DOHH2 (cell line): ENCODE data around the gene ME3.
"Not testable (repeated sequence)": the region's sequence is repeated elsewhere in the genome, so short reads cannot be mapped to it uniquely, and the experiment has no call there.

Source experiments
- H3F3A ChIP-seq: fragments of 200-600 bp; sonication (generic), shearing (Covaris generic); 2 replicates; pipeline ENCODE4 v1.6.0; 2016; ENCODE audit warnings: antibody characterized with exemption, mild to moderate bottlenecking; ENCODE audit not compliant: control insufficient read depth, insufficient read depth
- H3K27ac ChIP-seq: fragments of 200-600 bp; sonication (generic); 2 replicates; pipeline ENCODE4 v1.5.1; 2014; ENCODE audit warnings: low read depth, mild to moderate bottlenecking, low read length, moderate library complexity
- H3K27me3 ChIP-seq: fragments of 200-600 bp; sonication (generic); 2 replicates; pipeline ENCODE4 v1.6.1; 2014; ENCODE audit warnings: mild to moderate bottlenecking, low read length, mixed read lengths; ENCODE audit not compliant: control insufficient read depth
- H3K36me3 ChIP-seq: fragments of 200-600 bp; sonication (generic); 2 replicates; pipeline ENCODE4 v1.6.1; 2014; ENCODE audit warnings: mild to moderate bottlenecking, low read length, moderate library complexity, mixed read lengths; ENCODE audit not compliant: control insufficient read depth
- H3K4me1 ChIP-seq: fragments of 200-600 bp; sonication (generic); 2 replicates; pipeline ENCODE4 v1.6.1; 2014; ENCODE audit warnings: mild to moderate bottlenecking, low read length, mixed read lengths; ENCODE audit not compliant: control insufficient read depth
- H3K4me2 ChIP-seq: fragments of 200-600 bp; sonication (generic); 2 replicates; pipeline ENCODE4 v1.6.0; 2014; ENCODE audit warnings: mild to moderate bottlenecking, low read length, moderate library complexity
- H3K4me3 ChIP-seq: fragments of 200-600 bp; sonication (generic); 2 replicates; pipeline ENCODE4 v1.5.1; 2014; ENCODE audit warnings: mild to moderate bottlenecking, low read length, mixed read lengths
- H3K79me2 ChIP-seq: fragments of 200-600 bp; sonication (generic); 2 replicates; pipeline ENCODE4 v1.6.1; 2014; ENCODE audit warnings: mild to moderate bottlenecking, low read length, mixed read lengths; ENCODE audit not compliant: control insufficient read depth
- H3K9me2 ChIP-seq: fragments of 200-600 bp; sonication (generic); replicated peaks from 2 replicates; pipeline ENCODE4 v1.6.1; 2014; ENCODE audit warnings: mild to moderate bottlenecking, low read length, mixed read lengths; ENCODE audit not compliant: control insufficient read depth
- H3K9me3 ChIP-seq: fragments of 200-600 bp; sonication (generic); 2 replicates; pipeline ENCODE4 v1.6.1; 2014; ENCODE audit warnings: antibody characterized with exemption, low read length, mixed read lengths; ENCODE audit not compliant: control insufficient read depth, insufficient read depth
- H4K20me1 ChIP-seq: fragments of 200-600 bp; sonication (generic); 2 replicates; pipeline ENCODE4 v1.6.0; 2014; ENCODE audit warnings: low read depth, mild to moderate bottlenecking, antibody characterized with exemption, low read length, moderate library complexity; ENCODE audit not compliant: control insufficient read depth, insufficient read depth
- CTCF ChIP-seq: fragments of 200-600 bp; sonication (generic); IDR thresholded peaks from one replicate; pipeline ENCODE4 v1.5.1; 2014; ENCODE audit warnings: antibody characterized with exemption, mild to moderate bottlenecking, low read depth, low read length; ENCODE audit not compliant: poor library complexity, severe bottlenecking
- EZH2phosphoT487 ChIP-seq: fragments of 200-600 bp; sonication (generic); IDR thresholded peaks from 2 replicates; pipeline ENCODE4 v1.6.1; 2017; ENCODE audit warnings: borderline replicate concordance, mild to moderate bottlenecking, antibody characterized with exemption, low read length, moderate library complexity, mixed read lengths

Gene ME3

DNA sequence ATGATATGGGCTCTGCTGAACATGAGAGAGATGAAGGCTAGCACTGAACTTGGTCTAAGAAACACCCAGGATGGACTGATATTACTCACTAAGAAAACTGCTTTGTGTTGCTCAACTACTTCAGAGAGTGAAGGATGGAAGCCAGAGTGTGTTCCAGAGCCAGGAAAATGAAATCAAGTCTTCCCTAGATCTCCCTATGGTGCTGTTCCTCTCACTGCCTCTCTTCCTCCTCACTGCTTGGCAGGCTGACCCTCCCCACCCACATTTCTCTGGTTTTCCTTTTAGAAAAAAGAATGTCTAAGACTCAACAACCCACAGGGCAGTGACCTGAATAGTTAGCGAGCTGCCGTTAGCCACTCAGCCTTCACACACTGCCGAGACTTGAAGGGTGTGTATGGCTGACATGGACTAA is 232.1 kb downstream of the ME3 start:
- Histone ChIP-seq H3K4me3 (no peak overlapping the region), H3F3A (no peaks in the 10 kb centered on the region), H3K9me3 (no peaks in the 10 kb centered on the region), H3K4me2 (no peak overlapping the region), H3K27me3 (0 out of 2 replicates have a peak, but pooled peaks cover 3% of the 10 kb centered on the region), H3K9me2 (no peaks in the 10 kb centered on the region), H3K27ac (no peak overlapping the region), H3K36me3 (no peaks in the 10 kb centered on the region), H3K4me1 (no peaks in the 10 kb centered on the region), H3K79me2 (no peaks in the 10 kb centered on the region), H4K20me1 (no peaks in the 10 kb centered on the region)
- TF ChIP-seq CTCF (no peak), EZH2phosphoT487 (no peak)

- Histone ChIP-seq H3K27ac (no peak overlapping the region), H3K4me2 (no peak overlapping the region), H3K9me2 (no peaks in the 10 kb centered on the region), H4K20me1 (no peaks in the 10 kb centered on the region), H3K36me3 (no peaks in the 10 kb centered on the region), H3K27me3 (0 out of 2 replicates have a peak, but pooled peaks cover 3% of the 10 kb centered on the region), H3K4me3 (no peak overlapping the region), H3K9me3 (no peaks in the 10 kb centered on the region), H3K4me1 (no peaks in the 10 kb centered on the region), H3K79me2 (no peaks in the 10 kb centered on the region), H3F3A (no peaks in the 10 kb centered on the region)
- no peak for TF ChIP-seq CTCF
- TF ChIP-seq EZH2phosphoT487 = no peak
Observed at GRCh38 chr11:86438685-86439084, 233.7 kb downstream of the ME3 start.

DNA sequence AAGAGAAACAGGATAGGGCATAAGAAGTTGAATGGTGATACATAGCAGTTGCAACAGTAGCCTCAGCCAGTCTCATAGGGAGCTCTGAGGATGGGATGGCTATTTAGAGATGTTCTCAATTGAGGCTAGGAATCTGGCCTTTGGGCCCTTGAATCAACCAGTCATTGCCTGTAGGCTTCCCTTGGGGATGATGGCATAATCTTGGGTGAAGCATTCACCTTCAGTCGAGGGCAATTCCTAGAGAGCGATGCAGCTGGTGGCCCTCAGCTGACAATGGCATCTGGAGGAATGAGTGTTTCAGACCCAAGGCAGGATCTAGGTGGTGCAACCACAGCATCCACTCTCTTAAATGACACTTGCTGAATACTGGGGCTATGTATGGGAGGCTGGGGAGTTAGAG is 236.7 kb downstream of the ME3 start:
- no peaks in the 10 kb centered on the region for H3K79me2 ChIP-seq
- H3K9me3 ChIP-seq = no peaks in the 10 kb centered on the region
- H3K27me3 ChIP-seq = 0 out of 2 replicates have a peak, but pooled peaks cover 3% of the 10 kb centered on the region
- no peaks in the 10 kb centered on the region for H3K4me1 ChIP-seq
- H4K20me1 ChIP-seq = no peaks in the 10 kb centered on the region
- no peaks in the 10 kb centered on the region for H3K36me3 ChIP-seq
- TF ChIP-seq EZH2phosphoT487 (no peak), CTCF (no peak)
- no peak overlapping the region for H3K4me3 ChIP-seq
- H3F3A ChIP-seq = no peaks in the 10 kb centered on the region
- no peak overlapping the region for H3K4me2 ChIP-seq
- no peaks in the 10 kb centered on the region for H3K9me2 ChIP-seq
- no peak overlapping the region for H3K27ac ChIP-seq

- not testable (repeated sequence) for H3K9me2 ChIP-seq, H3K36me3 ChIP-seq, H3K4me3 ChIP-seq, H3K4me2 ChIP-seq, H3F3A ChIP-seq, H3K27ac ChIP-seq, H4K20me1 ChIP-seq, H3K79me2 ChIP-seq, H3K9me3 ChIP-seq, H3K4me1 ChIP-seq, H3K27me3 ChIP-seq
Observed at GRCh38 chr11:86433361-86434095, 238.9 kb downstream of the ME3 start.
